SK-N-SH (cell line): ENCODE measurements around the gene SETD1A. TPM values are rescaled to one million over a fixed set of nuclear protein-coding genes. Genes with fewer than 3 reads are reported as not detected.

Experiments used
- CTCF ChIA-PET: fragments of 300-600, 350-600 bp; formaldehyde crosslinking; extraction: SDS; loops from one replicate; lab custom pipeline; 2021; lab: Yijun Ruan, JAX
- POLR2A ChIA-PET: fragments of 350-600 bp; sonication (Branson Sonifier 250); formaldehyde crosslinking; extraction: SDS; loops from one replicate; lab custom pipeline; 2020; ENCODE audit warnings: antibody characterized with exemption, inconsistent platforms; lab: Yijun Ruan, JAX
- DNase-seq: peaks from one replicate; pipeline ENCODE4 v3.0.0; 2012
- H2AFZ ChIP-seq: fragments of 200-600 bp; sonication (generic); 2 replicates; pipeline ENCODE4 v1.8.1; 2016; ENCODE audit warnings: antibody characterized with exemption, mild to moderate bottlenecking, low read depth
- H3F3A ChIP-seq: fragments of 200-600 bp; sonication (generic); replicated peaks from 2 replicates; pipeline ENCODE3; 2016; ENCODE audit warnings: antibody characterized with exemption, mild to moderate bottlenecking; ENCODE audit not compliant: insufficient read depth
- H3K27ac ChIP-seq, 2 experiments: fragments of 200-500 bp in 1 of 2; fragments of 200-600 bp in 1 of 2; sonication (Bioruptor generic) in 1 of 2; sonication (generic), shearing (Covaris generic) in 1 of 2; 2 replicates each; pipeline versions ENCODE4 v1.5.1 to v1.6.1; 2014 to 2016; ENCODE audit warnings: low read depth in 2 of 2, inconsistent platforms in 1 of 2, low read length in 1 of 2, mild to moderate bottlenecking in 1 of 2, mixed read lengths in 1 of 2
- H3K27me3 ChIP-seq: fragments of 200-600 bp; sonication (generic), shearing (Covaris generic); 2 replicates; pipeline ENCODE4 v1.6.1; 2016; ENCODE audit warnings: mixed run types; ENCODE audit not compliant: insufficient read depth
- H3K36me3 ChIP-seq, 2 experiments: fragments of 200-500 bp in 1 of 2; fragments of 200-600 bp in 1 of 2; sonication (Bioruptor generic) in 1 of 2; sonication (generic) in 1 of 2; replicated peaks in 1 of 2; 2 replicates each; pipeline versions ENCODE3 to v1.5.1; 2014 to 2016; ENCODE audit warnings: low read length in 1 of 2, mild to moderate bottlenecking in 1 of 2; ENCODE audit not compliant: insufficient read depth in 2 of 2, control insufficient read depth in 1 of 2
- H3K4me1 ChIP-seq, 2 experiments: fragments of 200-500 bp in 1 of 2; fragments of 200-600 bp in 1 of 2; sonication (Bioruptor generic) in 1 of 2; sonication (generic), shearing (Covaris generic) in 1 of 2; 2 replicates each; pipeline versions ENCODE4 v1.5.1 to v1.6.1; 2014 to 2016; ENCODE audit warnings: low read depth in 1 of 2, low read length in 1 of 2, mixed run types in 1 of 2; ENCODE audit not compliant: insufficient read depth in 2 of 2, control insufficient read depth in 1 of 2
- H3K4me2 ChIP-seq: fragments of 200-600 bp; sonication (generic), shearing (Covaris generic); 2 replicates; pipeline ENCODE4 v1.6.1; 2017; ENCODE audit warnings: mixed run types
- H3K4me3 ChIP-seq, 2 experiments: fragments of 200-500 bp in 1 of 2; fragments of 200-600 bp in 1 of 2; sonication (Bioruptor generic) in 1 of 2; sonication (generic), shearing (Covaris generic) in 1 of 2; 2 replicates each; pipeline versions ENCODE4 v1.5.1 to v1.8.1; 2014 to 2016; ENCODE audit warnings: low read depth in 2 of 2, inconsistent platforms in 1 of 2, low read length in 1 of 2, mild to moderate bottlenecking in 1 of 2, mixed read lengths in 1 of 2, moderate library complexity in 1 of 2
- H3K79me2 ChIP-seq: fragments of 200-600 bp; sonication (generic); 2 replicates; pipeline ENCODE4 v1.8.1; 2017; ENCODE audit warnings: mild to moderate bottlenecking; ENCODE audit not compliant: insufficient read depth
- H3K9ac ChIP-seq: fragments of 200-600 bp; sonication (generic); 2 replicates; pipeline ENCODE4 v1.6.1; 2017; ENCODE audit warnings: mixed run types
- H3K9me2 ChIP-seq: fragments of 200-600 bp; sonication (generic); 2 replicates; pipeline ENCODE4 v1.6.1; 2017; ENCODE audit warnings: mixed run types
- H3K9me3 ChIP-seq: fragments of 200-600 bp; sonication (generic); 2 replicates; pipeline ENCODE4 v1.6.1; 2017; ENCODE audit warnings: mixed run types, mild to moderate bottlenecking, moderate library complexity
- H4K20me1 ChIP-seq: fragments of 200-600 bp; sonication (generic); 2 replicates; pipeline ENCODE4 v1.6.1; 2017; ENCODE audit warnings: mild to moderate bottlenecking, mixed run types; ENCODE audit not compliant: insufficient read depth
- CHD2 ChIP-seq: fragments of 150-350 bp; IDR thresholded peaks from 2 replicates; pipeline ENCODE4 v1.6.1; 2018; ENCODE audit warnings: low read length; ENCODE audit not compliant: partially characterized antibody
- EZH2phosphoT487 ChIP-seq: fragments of 200-600 bp; sonication (generic); IDR thresholded peaks from 2 replicates; pipeline ENCODE4 v1.6.1; 2017; ENCODE audit warnings: low read depth, mixed run types, mild to moderate bottlenecking, antibody characterized with exemption, moderate library complexity, borderline replicate concordance
- FOXJ3 ChIP-seq: sonication (generic); formaldehyde crosslinking; IDR thresholded peaks from 2 replicates; pipeline ENCODE4 v1.5.1; 2020; ENCODE audit warnings: mild to moderate bottlenecking, missing genetic modification reagents
- FOXM1 ChIP-seq: IDR thresholded peaks from 2 replicates; pipeline ENCODE4 v1.4.0; 2012; ENCODE audit warnings: low read depth, mild to moderate bottlenecking
- GABPA ChIP-seq: IDR thresholded peaks from 2 replicates; pipeline ENCODE4 v1.4.0; 2012; ENCODE audit warnings: low read depth, mild to moderate bottlenecking
- GATA2 ChIP-seq: sonication (generic); formaldehyde crosslinking; IDR thresholded peaks from 2 replicates; pipeline ENCODE4 v1.5.0; 2020; ENCODE audit warnings: mild to moderate bottlenecking, missing genetic modification reagents
- NFIC ChIP-seq: IDR thresholded peaks from 2 replicates; pipeline ENCODE4 v1.4.0; 2012; ENCODE audit warnings: borderline replicate concordance
- NRF1 ChIP-seq: IDR thresholded peaks from 2 replicates; pipeline ENCODE4 v1.6.1; 2012; ENCODE audit warnings: low read depth, mild to moderate bottlenecking, low read length
- RCOR1 ChIP-seq: fragments of 150-350 bp; IDR thresholded peaks from 2 replicates; pipeline ENCODE4 v1.6.1; 2017; ENCODE audit warnings: antibody characterized with exemption, low read length
- RFX5 ChIP-seq: IDR thresholded peaks from 2 replicates; pipeline ENCODE4 v1.6.1; 2012; ENCODE audit warnings: mild to moderate bottlenecking, improper control_type of control experiment, low read length
- RXRA ChIP-seq: IDR thresholded peaks from 2 replicates; pipeline ENCODE4 v1.4.0; 2012; ENCODE audit warnings: low read depth, mild to moderate bottlenecking, borderline replicate concordance
- SIN3A ChIP-seq: IDR thresholded peaks from 2 replicates; pipeline ENCODE4 v1.6.1; 2012; ENCODE audit warnings: low read depth, mild to moderate bottlenecking, low read length, moderate library complexity, borderline replicate concordance
- TCF12 ChIP-seq: IDR thresholded peaks from 2 replicates; pipeline ENCODE4 v1.4.0; 2012
- TEAD4 ChIP-seq: IDR thresholded peaks from 2 replicates; pipeline ENCODE4 v1.4.0; 2012; ENCODE audit warnings: mild to moderate bottlenecking, borderline replicate concordance; ENCODE audit not compliant: insufficient read depth
- YY1 ChIP-seq: IDR thresholded peaks from 2 replicates; pipeline ENCODE4 v1.4.0; 2012; ENCODE audit warnings: low read depth, mild to moderate bottlenecking
- WGBS: methylation state at CpG from one replicate; pipeline ENCODE4 v1.1.6; 2017; ENCODE audit warnings: low lambda C conversion rate; 5-methylcytosine and 5-hydroxymethylcytosine counted together
- polyA plus RNA-seq, 3 experiments: library from polyadenylated mRNA; depleted of rRNA; stranded (reverse); fragments of >200 nt; gene quantifications; 2 replicates each; pipeline ENCODE4 v1.2.3, GENCODE V29; 2012
- TF ChIP-seq, protein P1 (sequence below): IDR thresholded peaks from 2 replicates; pipeline ENCODE4 v1.4.0; 2012; ENCODE audit warnings: low read depth, borderline replicate concordance
- TF ChIP-seq, protein P2 (sequence below): fragments of 150-350 bp; IDR thresholded peaks from 2 replicates; pipeline ENCODE4 v1.6.1; 2016; ENCODE audit warnings: mild to moderate bottlenecking, low read depth, low read length
- TF ChIP-seq, protein P3 (sequence below): IDR thresholded peaks from 2 replicates; pipeline ENCODE4; 2012
- TF ChIP-seq, protein P4 (sequence below): IDR thresholded peaks from 2 replicates; pipeline ENCODE4 v1.4.0; 2012; ENCODE audit warnings: low read depth, borderline replicate concordance

Gene SETD1A
- polyA plus RNA-seq, 1 of the 3 experiments (the other 2 are of a cell fraction): 6.8 TPM

DNA sequence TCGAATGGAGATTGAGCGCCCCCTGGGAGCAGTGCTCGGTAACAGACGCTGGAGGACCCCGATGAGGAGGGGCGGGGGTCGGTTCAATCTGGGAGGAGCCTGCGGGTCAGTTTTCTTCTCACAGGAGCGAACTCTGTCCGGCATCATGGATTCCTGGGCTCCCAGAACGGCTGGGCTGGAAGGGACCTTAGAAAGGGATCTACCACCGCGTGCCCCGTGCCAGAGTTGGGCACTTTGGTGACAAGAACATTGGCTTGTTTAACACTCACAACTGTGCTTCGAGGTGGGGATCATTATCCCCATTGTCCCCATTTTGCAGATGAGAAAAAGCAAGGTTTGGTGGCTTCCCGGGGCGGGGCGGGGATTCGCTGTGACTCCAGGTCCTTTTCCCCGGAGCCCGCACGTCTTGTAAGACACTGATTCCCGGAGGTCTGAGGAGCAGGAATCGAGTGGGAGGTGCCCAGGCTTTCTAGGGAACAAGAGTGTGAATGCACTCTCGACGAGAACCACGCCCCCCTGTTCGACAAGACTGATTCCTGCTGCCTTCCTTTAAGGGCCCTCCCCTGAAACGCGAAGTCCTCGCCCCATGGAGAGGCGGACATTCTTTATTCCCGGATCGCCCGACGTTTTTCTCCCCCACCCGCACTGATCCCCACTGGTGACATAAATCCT lies 35.7 kb upstream of the SETD1A start (continued):
- TF ChIP-seq TEAD4: no peak
- no peak for TF ChIP-seq CHD2
- no peak for TF ChIP-seq EZH2phosphoT487
- TF ChIP-seq, protein P1, sequence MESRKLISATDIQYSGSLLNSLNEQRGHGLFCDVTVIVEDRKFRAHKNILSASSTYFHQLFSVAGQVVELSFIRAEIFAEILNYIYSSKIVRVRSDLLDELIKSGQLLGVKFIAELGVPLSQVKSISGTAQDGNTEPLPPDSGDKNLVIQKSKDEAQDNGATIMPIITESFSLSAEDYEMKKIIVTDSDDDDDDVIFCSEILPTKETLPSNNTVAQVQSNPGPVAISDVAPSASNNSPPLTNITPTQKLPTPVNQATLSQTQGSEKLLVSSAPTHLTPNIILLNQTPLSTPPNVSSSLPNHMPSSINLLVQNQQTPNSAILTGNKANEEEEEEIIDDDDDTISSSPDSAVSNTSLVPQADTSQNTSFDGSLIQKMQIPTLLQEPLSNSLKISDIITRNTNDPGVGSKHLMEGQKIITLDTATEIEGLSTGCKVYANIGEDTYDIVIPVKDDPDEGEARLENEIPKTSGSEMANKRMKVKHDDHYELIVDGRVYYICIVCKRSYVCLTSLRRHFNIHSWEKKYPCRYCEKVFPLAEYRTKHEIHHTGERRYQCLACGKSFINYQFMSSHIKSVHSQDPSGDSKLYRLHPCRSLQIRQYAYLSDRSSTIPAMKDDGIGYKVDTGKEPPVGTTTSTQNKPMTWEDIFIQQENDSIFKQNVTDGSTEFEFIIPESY: no peak
- no peak for TF ChIP-seq RXRA
- TF ChIP-seq, protein P2, sequence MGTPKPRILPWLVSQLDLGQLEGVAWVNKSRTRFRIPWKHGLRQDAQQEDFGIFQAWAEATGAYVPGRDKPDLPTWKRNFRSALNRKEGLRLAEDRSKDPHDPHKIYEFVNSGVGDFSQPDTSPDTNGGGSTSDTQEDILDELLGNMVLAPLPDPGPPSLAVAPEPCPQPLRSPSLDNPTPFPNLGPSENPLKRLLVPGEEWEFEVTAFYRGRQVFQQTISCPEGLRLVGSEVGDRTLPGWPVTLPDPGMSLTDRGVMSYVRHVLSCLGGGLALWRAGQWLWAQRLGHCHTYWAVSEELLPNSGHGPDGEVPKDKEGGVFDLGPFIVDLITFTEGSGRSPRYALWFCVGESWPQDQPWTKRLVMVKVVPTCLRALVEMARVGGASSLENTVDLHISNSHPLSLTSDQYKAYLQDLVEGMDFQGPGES: no peak
- no peak for TF ChIP-seq NFIC
- TF ChIP-seq, all 33 proteins: peak for 9

DNA sequence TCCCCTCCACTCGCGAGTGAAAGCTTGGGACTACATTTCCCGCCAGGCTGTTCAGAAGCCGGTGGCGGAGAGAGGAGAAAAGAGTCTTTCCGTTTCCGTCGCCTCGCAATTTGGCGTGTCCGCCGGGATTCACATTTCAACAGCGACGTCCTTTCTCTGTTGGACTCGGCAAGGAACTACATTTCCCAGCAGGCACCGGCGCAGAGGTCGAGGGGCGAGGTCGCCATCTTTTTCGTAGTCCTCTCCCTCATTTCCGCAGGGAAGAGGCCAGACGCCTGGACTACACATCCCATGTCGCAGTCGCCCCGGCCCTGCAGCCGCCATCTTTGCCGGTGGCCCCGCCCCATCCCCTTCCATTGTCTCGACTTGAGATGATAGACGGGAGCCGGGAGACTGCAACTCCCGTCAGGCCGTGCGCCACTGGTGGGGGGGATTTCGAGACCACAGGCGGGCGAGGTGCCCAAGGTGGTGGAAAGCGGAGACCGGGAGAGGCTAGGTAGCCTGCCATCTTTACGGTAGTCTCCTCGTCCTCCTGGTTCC lies 35.1 kb upstream of the SETD1A start:
- ChIA-PET POLR2A (interaction anchor here (0.6 to 1.0 kb wide), 3 partner anchors 21 to 147 kb away, joined by 3 to 6 read pairs (median 4); no protein-coding TSS in a partner anchor), CTCF (interaction anchor here (0.7 to 7.4 kb wide), 5 partner anchors 20 to 109 kb away, joined by 4 to 48 read pairs (median 6); no protein-coding TSS in a partner anchor)
- peaks cover 12% of the 10 kb centered on the region for H3F3A ChIP-seq
- peak overlapping the region; percentile 88 for H3K4me2 ChIP-seq
- WGBS: under 1% methylated on average over 30 of the region's 42 CpGs
- peak; percentile 84 for DNase-seq
- no peaks in the 10 kb centered on the region for H3K9me3 ChIP-seq
- H3K27ac ChIP-seq: peak overlapping the region; percentile 90 to 97
- H4K20me1 ChIP-seq: no peaks in the 10 kb centered on the region
- H3K79me2 ChIP-seq: peaks cover 14% of the 10 kb centered on the region
- no peaks in the 10 kb centered on the region for H3K9me2 ChIP-seq
- H3K27me3 ChIP-seq: no peaks in the 10 kb centered on the region
- peaks cover 0 to 21% of the 10 kb centered on the region in 2 experiments; a peak in 1 of 4 replicates for H3K4me1 ChIP-seq
- peak overlapping the region; percentile 91 for H3K9ac ChIP-seq
- H3K36me3 ChIP-seq: peaks cover 3 to 18% of the 10 kb centered on the region in 2 experiments
- H2AFZ ChIP-seq: peak overlapping the region; percentile 83; the same call in 1 of the 2 replicates
- peak overlapping the region; percentile 80 to 88 for H3K4me3 ChIP-seq
- TF ChIP-seq, protein P1: peak; percentile 93
- TF ChIP-seq YY1: peak; percentile 98
- no peak for TF ChIP-seq NFIC
- no peak for TF ChIP-seq RFX5
- TF ChIP-seq RCOR1: 0 out of 2 replicates have a peak, but pooled peaks have one; percentile 13
- TF ChIP-seq GABPA: peak; percentile 95
- TF ChIP-seq GATA2 (CRISPR knock-in tag): no peak
- TF ChIP-seq TCF12: peak; percentile 42; the same call in 1 of the 2 replicates
- peak; percentile 74; the same call in 1 of the 2 replicates for TF ChIP-seq SIN3A
- no peak for TF ChIP-seq EZH2phosphoT487
- TF ChIP-seq, protein P2: no peak
- TF ChIP-seq FOXJ3: no peak
- no peak for TF ChIP-seq FOXM1
- no peak for TF ChIP-seq NRF1
- TF ChIP-seq, protein P3, sequence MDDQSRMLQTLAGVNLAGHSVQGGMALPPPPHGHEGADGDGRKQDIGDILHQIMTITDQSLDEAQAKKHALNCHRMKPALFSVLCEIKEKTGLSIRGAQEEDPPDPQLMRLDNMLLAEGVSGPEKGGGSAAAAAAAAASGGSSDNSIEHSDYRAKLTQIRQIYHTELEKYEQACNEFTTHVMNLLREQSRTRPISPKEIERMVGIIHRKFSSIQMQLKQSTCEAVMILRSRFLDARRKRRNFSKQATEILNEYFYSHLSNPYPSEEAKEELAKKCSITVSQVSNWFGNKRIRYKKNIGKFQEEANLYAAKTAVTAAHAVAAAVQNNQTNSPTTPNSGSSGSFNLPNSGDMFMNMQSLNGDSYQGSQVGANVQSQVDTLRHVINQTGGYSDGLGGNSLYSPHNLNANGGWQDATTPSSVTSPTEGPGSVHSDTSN: peak; percentile 75
- TF ChIP-seq TEAD4: no peak
- TF ChIP-seq, protein P4, sequence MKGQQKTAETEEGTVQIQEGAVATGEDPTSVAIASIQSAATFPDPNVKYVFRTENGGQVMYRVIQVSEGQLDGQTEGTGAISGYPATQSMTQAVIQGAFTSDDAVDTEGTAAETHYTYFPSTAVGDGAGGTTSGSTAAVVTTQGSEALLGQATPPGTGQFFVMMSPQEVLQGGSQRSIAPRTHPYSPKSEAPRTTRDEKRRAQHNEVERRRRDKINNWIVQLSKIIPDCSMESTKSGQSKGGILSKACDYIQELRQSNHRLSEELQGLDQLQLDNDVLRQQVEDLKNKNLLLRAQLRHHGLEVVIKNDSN: no peak
- TF ChIP-seq CHD2: peak; percentile 98
